ENCODE measurements around the gene UBE2E2. TPM values are rescaled to one million over a fixed set of nuclear protein-coding genes. Genes with fewer than 3 reads are reported as not detected.

Gene UBE2E2
- total and polyA plus RNA-seq, 2 of the 13 experiments (the other 11 are each of a cell fraction or from before 2014, with no cell fraction given) = 0.77 to 1.5 TPM

GRCh38 chr3:23459889-23460546 lies 256.9 kb downstream of the UBE2E2 start:
- Histone ChIP-seq H2AFZ (ENCODE audit: low read length) (no peak overlapping the region), H3K9me3 (ENCODE audit: low read length) (no peaks in the 10 kb centered on the region), H3K9ac (ENCODE audit: insufficient read depth, low read depth, low read length) (no peak overlapping the region), H3K27ac (ENCODE audit: extremely low read length, insufficient read depth, low read length) (no peak overlapping the region), H3K79me2 (ENCODE audit: insufficient read depth, low read length) (no peaks in the 10 kb centered on the region), H4K20me1 (ENCODE audit: insufficient read depth, low read length) (no peaks in the 10 kb centered on the region), H3K36me3 (replicated peaks in 1 of 2; ENCODE audit: control insufficient read depth in 1 of 2, insufficient read depth in 2 of 2, low read length in 2 of 2) (no peaks in the 10 kb centered on the region), H3K4me1 (ENCODE audit: insufficient read depth, low read length) (no peaks in the 10 kb centered on the region), H3K4me2 (ENCODE audit: low read depth, low read length) (no peak overlapping the region), H3K4me3 (replicated peaks in 1 of 3; ENCODE audit: insufficient read depth in 1 of 3, low read depth in 2 of 3, low read length in 3 of 3) (no peak overlapping the region), H3K27me3 (ENCODE audit: control insufficient read depth in 1 of 2, insufficient read depth in 2 of 2, low read length in 2 of 2) (no peaks in the 10 kb centered on the region)
- intact Hi-C loops (cut with micrococcal nuclease; ENCODE audit: unreplicated experiment) = no loop called here
- ChIA-PET CTCF (ENCODE audit: low intra/inter-chr PET ratio, low total read pairs) (no interaction called here), POLR2A (no interaction called here)
- DNase-seq (ENCODE audit: low spot score) = no peak
- BruUV-seq (replicated peaks) = no TSS peak
- FAIRE-seq = no peak
- 29% methylated on average over 4 of the region's 4 CpGs for WGBS (ENCODE audit: low lambda C conversion rate)
- TF ChIP-seq POLR2AphosphoS5 (IDR thresholded peaks at IDR 0.05; ENCODE audit: low read depth, low read length) = no peak
- in situ Hi-C loops (cut with HindIII; ENCODE audit: extremely low pct_ligation_motif_present, low pct_unique_long_range_greater_than_20kb) = no loop called here
- no peak for ATAC-seq

GRCh38 chr3:23461069-23461468 lies 257.9 kb downstream of the UBE2E2 start:
- Histone ChIP-seq H3K9me3 (ENCODE audit: low read length) (no peaks in the 10 kb centered on the region), H2AFZ (ENCODE audit: low read length) (no peak overlapping the region), H3K27ac (ENCODE audit: extremely low read length, insufficient read depth, low read length) (no peak overlapping the region), H3K27me3 (ENCODE audit: control insufficient read depth in 1 of 2, insufficient read depth in 2 of 2, low read length in 2 of 2) (no peaks in the 10 kb centered on the region), H3K79me2 (ENCODE audit: insufficient read depth, low read length) (no peaks in the 10 kb centered on the region), H3K36me3 (replicated peaks in 1 of 2; ENCODE audit: control insufficient read depth in 1 of 2, insufficient read depth in 2 of 2, low read length in 2 of 2) (no peaks in the 10 kb centered on the region), H3K9ac (ENCODE audit: insufficient read depth, low read depth, low read length) (no peak overlapping the region), H3K4me3 (replicated peaks in 1 of 3; ENCODE audit: insufficient read depth in 1 of 3, low read depth in 2 of 3, low read length in 3 of 3) (no peak overlapping the region), H3K4me2 (ENCODE audit: low read depth, low read length) (no peak overlapping the region), H4K20me1 (ENCODE audit: insufficient read depth, low read length) (no peaks in the 10 kb centered on the region), H3K4me1 (ENCODE audit: insufficient read depth, low read length) (no peaks in the 10 kb centered on the region)
- ATAC-seq (no peak), FAIRE-seq (no peak), DNase-seq (ENCODE audit: low spot score) (no peak)
- no peak for TF ChIP-seq ZNF207 (IDR thresholded peaks at IDR 0.05; ENCODE audit: borderline replicate concordance)
- TF ChIP-seq MAFK (conservative IDR thresholded peaks at IDR 0.05 in 1 of 2, IDR thresholded peaks at IDR 0.05 in 1 of 2; ENCODE audit: low read length in 2 of 2) = no peak
- TF ChIP-seq ZNF580 (CRISPR knock-in tag; IDR thresholded peaks at IDR 0.05; ENCODE audit: borderline replicate concordance, low read depth) = no peak
- no peak for TF ChIP-seq TEAD3 (CRISPR knock-in tag; optimal IDR thresholded peaks at IDR 0.05; ENCODE audit: borderline replicate concordance)
- no peak for TF ChIP-seq NCOA2 (CRISPR knock-in tag; IDR thresholded peaks at IDR 0.05)
- no peak for TF ChIP-seq MXD4 (CRISPR knock-in tag; IDR thresholded peaks at IDR 0.05)
- no peak for TF ChIP-seq SSRP1 (CRISPR knock-in tag; IDR thresholded peaks at IDR 0.05)
- no peak for TF ChIP-seq HNF4A (CRISPR knock-in tag; IDR thresholded peaks at IDR 0.05)
- TF ChIP-seq ZNF550 (CRISPR knock-in tag; IDR thresholded peaks at IDR 0.05; ENCODE audit: borderline replicate concordance) = no peak
- TF ChIP-seq SMAD1 (CRISPR knock-in tag; IDR thresholded peaks at IDR 0.05; ENCODE audit: borderline replicate concordance, low read depth) = no peak
- no peak for TF ChIP-seq ZUFSP (CRISPR knock-in tag; IDR thresholded peaks at IDR 0.05; ENCODE audit: borderline replicate concordance)
- WGBS (ENCODE audit: low lambda C conversion rate) = 22% methylated on average over 3 of the region's 3 CpGs
- ChIA-PET CTCF (ENCODE audit: low intra/inter-chr PET ratio, low total read pairs) (no interaction called here), POLR2A (no interaction called here)
- intact Hi-C loops (cut with micrococcal nuclease; ENCODE audit: unreplicated experiment) = no loop called here
- in situ Hi-C loops (cut with HindIII; ENCODE audit: extremely low pct_ligation_motif_present, low pct_unique_long_range_greater_than_20kb) = no loop called here
- no TSS peak for BruUV-seq (replicated peaks)

Measured in HepG2 (cell line).